ENCODE data around the gene PTPRG.

The PTPRG gene

GRCh38 chr3:61729038-61729634 is 167.8 kb downstream of the PTPRG start:
- Mint-ChIP-seq H3K27me3 (no peaks in the 10 kb centered on the region), H3K36me3 (ENCODE audit: low read depth) (no peaks in the 10 kb centered on the region), H3K9me3 (no peaks in the 10 kb centered on the region), H3K4me1 (no peaks in the 10 kb centered on the region), H3K27ac (no peak overlapping the region), H3K4me3 (no peak overlapping the region)
- ATAC-seq, result no peak
- DNase-seq, result no peak

- H3K27ac Mint-ChIP-seq, result no peak overlapping the region
Measured at GRCh38 chr3:61730056-61730455, 168.7 kb downstream of the PTPRG start.

DNA sequence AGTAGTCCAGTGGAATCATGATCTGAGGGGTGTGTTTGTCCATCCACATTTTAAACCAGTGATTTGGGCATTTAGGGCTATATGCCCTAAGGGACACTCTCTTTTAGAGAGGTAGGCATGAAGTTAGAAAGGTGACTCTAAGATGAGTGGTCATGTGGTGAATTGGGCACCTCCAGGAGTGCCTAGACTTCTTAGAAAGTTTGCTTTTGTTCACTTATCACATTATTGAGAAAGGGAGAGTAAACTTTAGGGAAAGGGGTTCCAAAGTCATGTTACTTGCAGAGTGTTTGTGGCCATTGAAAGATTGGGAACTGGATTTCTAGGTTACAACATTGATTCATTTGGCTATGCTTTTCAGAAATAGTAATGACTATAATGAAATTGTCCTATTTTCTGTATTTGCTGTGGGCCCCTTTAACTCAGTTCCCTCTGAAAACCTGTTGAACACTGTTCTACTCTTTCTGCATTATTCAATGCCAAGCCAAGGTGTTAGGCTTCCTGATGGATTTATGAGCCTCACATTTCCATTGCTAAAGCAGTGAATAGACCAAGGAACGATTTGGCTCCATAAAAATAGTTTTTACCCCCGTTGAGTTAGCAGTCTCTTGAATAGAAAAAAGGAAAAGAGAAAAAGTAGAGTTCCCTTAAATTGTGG is 169.3 kb downstream of the PTPRG start:
- H3K4me3 Mint-ChIP-seq, result no peak overlapping the region
- no peaks in the 10 kb centered on the region for H3K36me3 Mint-ChIP-seq (ENCODE audit: low read depth)
- no peak overlapping the region for H3K27ac Mint-ChIP-seq

More at GRCh38 chr3:61730056-61730455, 168.7 kb downstream of the PTPRG start:
- ATAC-seq (no peak), DNase-seq (no peak)
- Mint-ChIP-seq H3K9me3 (no peaks in the 10 kb centered on the region), H3K27me3 (no peaks in the 10 kb centered on the region), H3K4me3 (no peak overlapping the region), H3K36me3 (ENCODE audit: low read depth) (no peaks in the 10 kb centered on the region), H3K4me1 (no peaks in the 10 kb centered on the region)

DNA sequence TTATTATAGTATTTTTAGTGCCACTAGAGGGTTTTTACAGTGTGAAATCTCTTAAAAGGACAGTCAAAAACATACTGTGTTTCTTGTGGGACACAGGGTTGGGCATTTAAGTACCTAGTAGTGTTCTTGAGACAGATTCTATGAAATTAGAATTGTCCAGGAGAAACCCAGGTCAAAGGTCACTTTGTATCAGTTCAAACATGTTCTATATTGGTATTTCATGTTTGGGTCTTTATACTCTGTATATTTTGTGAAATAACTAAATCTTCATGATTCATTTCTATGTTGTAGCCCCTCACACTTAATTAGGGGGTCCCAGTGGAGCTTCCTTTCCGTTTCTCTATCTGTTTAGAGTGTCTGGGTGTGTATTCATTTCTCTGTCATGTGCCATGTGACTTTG is 171.6 kb downstream of the PTPRG start:
- no peak overlapping the region for H3K27ac Mint-ChIP-seq
- H3K36me3 Mint-ChIP-seq (ENCODE audit: low read depth), result no peaks in the 10 kb centered on the region
- DNase-seq, result no peak
- H3K4me3 Mint-ChIP-seq, result no peak overlapping the region
- peaks cover 4% of the 10 kb centered on the region for H3K9me3 Mint-ChIP-seq
- H3K4me1 Mint-ChIP-seq, result no peaks in the 10 kb centered on the region
- no peak for ATAC-seq
- H3K27me3 Mint-ChIP-seq, result no peaks in the 10 kb centered on the region

More for the DNA sequence above, 169.3 kb downstream of the PTPRG start:
- H3K27me3 Mint-ChIP-seq, result no peaks in the 10 kb centered on the region
- ATAC-seq (no peak), DNase-seq (no peak)
- no peaks in the 10 kb centered on the region for H3K4me1 Mint-ChIP-seq
- no peaks in the 10 kb centered on the region for H3K9me3 Mint-ChIP-seq

DNA sequence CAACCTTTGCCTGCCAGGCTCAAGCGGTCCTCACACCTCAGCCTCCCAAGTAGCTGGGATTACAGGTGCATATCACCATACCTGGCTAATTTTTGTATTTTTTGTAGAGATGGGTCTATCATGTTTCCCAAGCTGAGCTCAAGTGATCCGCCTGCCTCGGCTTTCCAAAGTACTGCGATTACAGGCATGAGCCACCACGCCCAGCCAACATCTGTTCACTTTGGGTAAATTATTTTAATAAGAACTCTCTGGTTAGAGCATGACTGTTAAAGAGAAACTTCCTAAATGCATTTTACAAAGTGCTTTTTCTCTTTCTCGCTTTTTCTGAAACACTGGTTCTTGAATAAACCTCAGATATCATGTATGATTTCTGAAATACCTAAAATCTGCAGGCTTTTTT is 172.5 kb downstream of the PTPRG start:
- H3K27me3 Mint-ChIP-seq, result no peaks in the 10 kb centered on the region
- DNase-seq, result no peak
- no peak overlapping the region for H3K4me3 Mint-ChIP-seq
- H3K9me3 Mint-ChIP-seq, result peaks cover 4% of the 10 kb centered on the region
- ATAC-seq, result no peak
- no peak overlapping the region for H3K27ac Mint-ChIP-seq
- no peaks in the 10 kb centered on the region for H3K36me3 Mint-ChIP-seq (ENCODE audit: low read depth)
- H3K4me1 Mint-ChIP-seq, result no peaks in the 10 kb centered on the region

DNA sequence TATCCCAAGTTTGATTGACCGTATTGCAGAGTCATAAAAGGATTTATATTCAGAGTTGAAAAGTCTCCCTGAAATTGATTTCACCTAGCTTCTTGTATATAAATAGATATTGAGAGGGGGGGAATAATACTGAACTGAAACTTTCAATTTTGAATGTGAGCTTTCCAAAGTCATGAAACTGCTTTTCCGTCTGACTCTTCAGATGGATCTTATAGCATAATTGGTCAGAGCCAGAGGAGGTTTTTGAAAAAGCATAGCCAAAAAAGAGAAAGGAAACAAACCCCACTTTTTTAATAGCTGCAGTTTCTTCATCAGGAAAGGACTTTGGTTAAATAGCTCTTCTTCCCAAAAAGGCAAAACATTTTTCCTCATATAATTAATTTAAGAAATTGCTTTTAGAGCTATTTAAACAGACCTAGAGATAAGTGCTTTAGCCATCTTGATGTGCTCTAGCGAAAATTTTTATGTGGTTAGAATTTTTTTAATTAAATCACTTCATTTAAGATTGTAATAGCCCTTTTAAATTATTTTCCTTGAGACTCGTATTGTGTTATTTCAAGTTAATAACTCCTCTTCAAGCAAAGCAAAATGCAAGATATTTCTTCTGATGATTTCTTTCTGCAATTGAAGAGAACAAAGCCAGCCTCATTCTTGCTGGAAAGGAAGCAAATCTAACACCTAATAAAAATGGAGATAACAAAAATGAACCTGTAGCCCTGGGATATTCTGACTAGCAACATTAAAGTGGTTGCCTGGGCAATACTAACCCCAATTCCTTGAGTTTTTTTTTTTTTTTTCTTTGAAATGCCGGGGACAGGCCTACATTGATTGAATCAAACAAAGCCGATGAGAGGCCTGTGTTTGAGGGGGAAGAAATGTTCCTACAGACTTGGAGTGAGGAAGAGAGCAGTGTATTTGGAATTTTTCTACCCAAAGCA is 173.6 kb downstream of the PTPRG start:
- Mint-ChIP-seq H3K9me3 (peaks cover 4% of the 10 kb centered on the region), H3K36me3 (ENCODE audit: low read depth) (no peaks in the 10 kb centered on the region), H3K27ac (no peak overlapping the region), H3K27me3 (no peaks in the 10 kb centered on the region), H3K4me1 (no peaks in the 10 kb centered on the region), H3K4me3 (no peak overlapping the region)
- DNase-seq, result no peak
- ATAC-seq, result no peak

DNA sequence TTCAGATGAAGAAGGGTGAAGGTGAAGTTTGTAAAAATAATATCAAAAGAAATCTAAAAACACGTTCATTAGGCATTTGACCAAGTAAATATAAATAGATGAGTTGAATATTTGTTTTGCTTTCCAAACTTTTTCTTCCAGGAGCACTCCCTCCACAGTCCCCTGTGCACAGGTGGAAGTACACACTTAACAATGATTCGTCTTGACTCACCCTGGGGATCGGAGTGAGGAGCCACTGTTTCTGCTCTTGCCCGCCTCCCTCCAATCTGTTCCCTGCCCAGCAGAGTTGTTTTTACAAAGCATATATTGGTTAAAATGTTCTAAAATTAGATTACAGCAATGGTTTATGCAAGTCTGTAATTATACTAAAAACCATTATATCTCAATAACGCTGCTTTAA is 175.1 kb downstream of the PTPRG start:
- Mint-ChIP-seq H3K27ac (no peak overlapping the region), H3K27me3 (no peaks in the 10 kb centered on the region), H3K4me3 (no peak overlapping the region), H3K9me3 (peaks cover 4% of the 10 kb centered on the region), H3K36me3 (ENCODE audit: low read depth) (no peaks in the 10 kb centered on the region), H3K4me1 (no peaks in the 10 kb centered on the region)
- no peak for DNase-seq
- no peak for ATAC-seq

GRCh38 chr3:61739640-61740039 is 178.3 kb downstream of the PTPRG start:
- Mint-ChIP-seq H3K27ac (no peak overlapping the region), H3K27me3 (no peaks in the 10 kb centered on the region), H3K9me3 (peaks cover 4% of the 10 kb centered on the region), H3K4me1 (no peaks in the 10 kb centered on the region), H3K36me3 (ENCODE audit: low read depth) (no peaks in the 10 kb centered on the region), H3K4me3 (no peak overlapping the region)
- DNase-seq, result no peak
- no peak for ATAC-seq

DNA sequence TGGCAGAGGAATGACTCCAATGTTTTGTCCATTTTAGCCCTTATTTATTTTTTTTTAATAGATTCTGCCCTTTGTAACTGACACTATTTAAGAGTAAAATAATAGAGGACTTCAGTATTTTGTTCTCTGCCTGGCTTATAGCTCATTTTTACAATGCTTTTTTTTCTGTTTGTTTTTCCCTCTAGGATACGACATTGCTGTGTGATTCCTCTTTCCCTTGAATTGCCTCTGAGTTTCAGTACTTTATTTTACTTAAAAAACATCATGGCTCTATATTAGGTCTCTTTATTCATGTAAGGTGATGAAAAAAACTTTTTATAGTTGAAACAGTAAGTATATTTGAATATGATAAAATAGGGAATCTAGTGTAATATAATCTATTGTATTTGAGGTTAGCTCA is 179.1 kb downstream of the PTPRG start:
- DNase-seq (no peak), ATAC-seq (no peak)
- no peak overlapping the region for H3K4me3 Mint-ChIP-seq
- no peaks in the 10 kb centered on the region for H3K4me1 Mint-ChIP-seq
- no peak overlapping the region for H3K27ac Mint-ChIP-seq
- H3K9me3 Mint-ChIP-seq, result peaks cover 4% of the 10 kb centered on the region
- H3K36me3 Mint-ChIP-seq (ENCODE audit: low read depth), result no peaks in the 10 kb centered on the region
- H3K27me3 Mint-ChIP-seq, result no peaks in the 10 kb centered on the region

DNA sequence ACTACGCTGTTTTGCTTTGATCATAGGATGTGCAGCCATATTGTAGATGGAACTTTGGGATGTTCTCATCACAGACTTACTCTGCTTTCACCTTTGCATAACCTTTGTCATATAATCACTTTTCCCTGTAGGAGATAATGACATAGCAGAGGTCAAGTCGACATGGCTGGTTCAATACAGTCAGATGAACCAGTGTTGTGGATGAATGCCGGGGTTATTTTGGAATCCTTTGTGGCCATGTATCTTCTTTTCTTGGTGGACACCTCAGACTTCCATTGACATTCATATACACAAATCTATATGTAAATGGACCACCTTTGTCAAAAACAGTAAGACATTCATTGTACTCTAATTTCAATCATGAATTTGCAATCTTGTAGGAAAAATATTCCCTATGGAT is 180.2 kb downstream of the PTPRG start:
- DNase-seq (no peak), ATAC-seq (no peak)
- H3K4me1 Mint-ChIP-seq, result no peaks in the 10 kb centered on the region
- no peak overlapping the region for H3K27ac Mint-ChIP-seq
- H3K36me3 Mint-ChIP-seq (ENCODE audit: low read depth), result no peaks in the 10 kb centered on the region
- no peak overlapping the region for H3K4me3 Mint-ChIP-seq
- peaks cover 4% of the 10 kb centered on the region for H3K9me3 Mint-ChIP-seq
- H3K27me3 Mint-ChIP-seq, result no peaks in the 10 kb centered on the region

- ATAC-seq (no peak), DNase-seq (no peak)
- Mint-ChIP-seq H3K36me3 (ENCODE audit: low read depth) (no peaks in the 10 kb centered on the region), H3K4me3 (no peak overlapping the region), H3K4me1 (no peaks in the 10 kb centered on the region), H3K27me3 (no peaks in the 10 kb centered on the region), H3K9me3 (peaks cover 2% of the 10 kb centered on the region), H3K27ac (no peak overlapping the region)
Measured at GRCh38 chr3:61742006-61742405, 180.6 kb downstream of the PTPRG start.

- no peaks in the 10 kb centered on the region for H3K36me3 Mint-ChIP-seq (ENCODE audit: low read depth)
- DNase-seq (no peak), ATAC-seq (no peak)
- H3K27ac Mint-ChIP-seq, result no peak overlapping the region
- H3K9me3 Mint-ChIP-seq, result no peaks in the 10 kb centered on the region
- H3K4me3 Mint-ChIP-seq, result no peak overlapping the region
- no peaks in the 10 kb centered on the region for H3K4me1 Mint-ChIP-seq
- no peaks in the 10 kb centered on the region for H3K27me3 Mint-ChIP-seq
Measured at GRCh38 chr3:61743067-61743466, 181.7 kb downstream of the PTPRG start.

GRCh38 chr3:61743686-61744242 is 182.4 kb downstream of the PTPRG start:
- no peaks in the 10 kb centered on the region for H3K27me3 Mint-ChIP-seq
- H3K27ac Mint-ChIP-seq, result no peak overlapping the region
- no peak for ATAC-seq
- no peak overlapping the region for H3K4me3 Mint-ChIP-seq
- H3K9me3 Mint-ChIP-seq, result no peaks in the 10 kb centered on the region
- no peaks in the 10 kb centered on the region for H3K36me3 Mint-ChIP-seq (ENCODE audit: low read depth)
- H3K4me1 Mint-ChIP-seq, result no peaks in the 10 kb centered on the region
- no peak for DNase-seq

GRCh38 chr3:61748288-61748687 is 186.9 kb downstream of the PTPRG start:
- Mint-ChIP-seq H3K4me1 (no peaks in the 10 kb centered on the region), H3K9me3 (no peaks in the 10 kb centered on the region), H3K4me3 (no peak overlapping the region), H3K36me3 (ENCODE audit: low read depth) (no peaks in the 10 kb centered on the region), H3K27me3 (no peaks in the 10 kb centered on the region), H3K27ac (no peak overlapping the region)
- DNase-seq, result no peak
- ATAC-seq, result no peak

DNA sequence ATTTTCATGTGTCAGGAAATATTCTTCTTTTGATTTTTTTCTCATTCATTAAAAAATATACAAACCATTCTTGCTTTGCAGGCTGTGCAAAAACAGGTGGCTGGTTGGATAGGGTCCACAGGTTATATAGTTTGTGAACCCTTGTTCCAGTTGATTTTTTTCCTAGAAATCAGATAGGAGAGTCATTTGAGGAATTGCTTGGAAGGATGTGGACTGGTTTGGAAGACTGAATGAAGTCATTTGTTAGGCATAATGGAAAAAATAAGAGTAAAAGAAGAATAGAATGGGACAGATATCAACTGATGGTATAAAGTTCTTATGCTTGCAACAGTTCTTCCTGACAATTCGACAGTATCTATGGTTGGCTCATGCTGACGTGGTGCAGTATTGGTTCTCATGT is 189.4 kb downstream of the PTPRG start:
- DNase-seq, result no peak
- ATAC-seq, result no peak
- no peaks in the 10 kb centered on the region for H3K9me3 Mint-ChIP-seq
- no peaks in the 10 kb centered on the region for H3K4me1 Mint-ChIP-seq
- H3K36me3 Mint-ChIP-seq (ENCODE audit: low read depth), result no peaks in the 10 kb centered on the region
- H3K27me3 Mint-ChIP-seq, result no peaks in the 10 kb centered on the region
- no peak overlapping the region for H3K4me3 Mint-ChIP-seq
- no peak overlapping the region for H3K27ac Mint-ChIP-seq

All from activated naive CD8-positive, alpha-beta T cell treated with anti-CD3 and anti-CD28 coated beads, Interleukin-2, amount 50 U/mL, for 24 hours (primary cell).